ENCODE data around the gene DMWD.

The DMWD gene

GRCh38 chr19:45785781-45786532 lies 6.7 kb downstream of the DMWD start:
- DNase-seq: no peak

DNA sequence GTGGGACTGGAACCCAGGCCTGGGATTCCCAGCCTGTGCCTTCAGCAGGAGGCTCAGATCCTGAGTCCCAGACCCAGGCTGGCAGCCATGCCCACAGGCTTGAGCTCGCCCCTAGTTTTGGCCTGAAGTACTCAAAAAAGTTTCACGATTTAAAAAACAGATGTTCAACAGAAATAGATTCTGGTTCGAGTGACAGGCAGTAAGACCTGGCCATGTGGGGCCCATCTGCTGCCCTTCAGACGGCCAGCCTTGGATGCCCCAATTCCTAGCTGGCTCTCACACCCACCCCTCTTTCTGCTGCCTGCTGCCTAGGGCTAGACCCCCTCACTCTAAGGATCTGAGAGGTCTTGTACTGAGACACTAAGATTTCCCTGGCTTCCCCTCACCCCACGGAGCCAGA lies 7.5 kb downstream of the DMWD start:
- DNase-seq: no peak

- no peak for DNase-seq
These were observed 8.5 kb downstream of the DMWD start for GRCh38 chr19:45784096-45784495.

DNA sequence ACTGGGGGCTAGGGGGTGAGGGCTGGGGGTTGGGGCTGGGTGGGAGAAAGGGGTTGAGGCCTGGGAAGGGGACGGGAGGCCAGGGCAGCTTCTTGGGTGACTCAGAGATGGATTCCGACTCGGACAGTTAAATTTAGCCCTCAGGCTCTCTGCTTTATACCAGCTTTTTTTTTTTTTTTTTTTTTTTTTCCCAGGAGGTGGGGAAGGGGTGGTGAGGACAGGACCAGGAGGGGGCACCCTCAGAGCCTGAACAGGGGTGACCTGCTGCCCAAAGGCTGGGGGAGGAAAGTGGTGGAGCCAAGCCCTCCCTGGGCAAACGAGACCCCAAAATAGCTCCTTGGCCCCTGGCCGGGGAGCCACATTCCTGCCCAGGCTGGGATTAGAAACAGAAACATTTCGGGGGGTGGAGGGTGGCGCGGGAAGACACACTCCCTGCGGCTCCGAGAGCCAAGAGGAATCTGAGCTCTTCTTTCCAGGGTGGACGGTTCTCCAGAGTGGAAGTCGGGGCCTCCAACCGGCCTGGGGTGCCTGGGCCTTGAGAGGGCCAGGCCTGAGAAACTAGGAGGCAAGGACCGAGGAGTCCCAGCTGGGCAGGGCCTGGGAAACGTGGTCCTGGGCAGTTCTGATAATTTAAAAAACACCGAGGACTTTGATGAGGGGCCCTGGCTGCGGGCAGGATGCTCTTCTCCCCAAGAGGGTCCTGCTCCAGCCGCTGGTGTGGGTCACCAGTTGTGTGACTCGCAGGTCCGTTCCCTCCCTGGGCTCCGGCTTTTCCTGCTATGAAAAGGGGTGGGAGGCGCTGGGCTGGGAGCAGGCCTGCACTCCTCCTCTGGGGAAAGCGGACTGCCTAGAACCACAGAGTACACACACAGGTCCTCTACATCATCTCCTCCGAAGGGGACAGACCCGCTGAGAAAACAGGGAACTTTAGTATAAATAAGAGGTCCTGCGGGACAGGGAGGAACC lies 9.5 kb downstream of the DMWD start:
- DNase-seq: no peak

- no peak for DNase-seq
These were observed 10.4 kb downstream of the DMWD start, which contains the start of gene DMPK for GRCh38 chr19:45782162-45782691. Gene DMPK (minus strand): TSS chr19:45782490. CDS start chr19:45782352, 138 bp downstream.

DNA sequence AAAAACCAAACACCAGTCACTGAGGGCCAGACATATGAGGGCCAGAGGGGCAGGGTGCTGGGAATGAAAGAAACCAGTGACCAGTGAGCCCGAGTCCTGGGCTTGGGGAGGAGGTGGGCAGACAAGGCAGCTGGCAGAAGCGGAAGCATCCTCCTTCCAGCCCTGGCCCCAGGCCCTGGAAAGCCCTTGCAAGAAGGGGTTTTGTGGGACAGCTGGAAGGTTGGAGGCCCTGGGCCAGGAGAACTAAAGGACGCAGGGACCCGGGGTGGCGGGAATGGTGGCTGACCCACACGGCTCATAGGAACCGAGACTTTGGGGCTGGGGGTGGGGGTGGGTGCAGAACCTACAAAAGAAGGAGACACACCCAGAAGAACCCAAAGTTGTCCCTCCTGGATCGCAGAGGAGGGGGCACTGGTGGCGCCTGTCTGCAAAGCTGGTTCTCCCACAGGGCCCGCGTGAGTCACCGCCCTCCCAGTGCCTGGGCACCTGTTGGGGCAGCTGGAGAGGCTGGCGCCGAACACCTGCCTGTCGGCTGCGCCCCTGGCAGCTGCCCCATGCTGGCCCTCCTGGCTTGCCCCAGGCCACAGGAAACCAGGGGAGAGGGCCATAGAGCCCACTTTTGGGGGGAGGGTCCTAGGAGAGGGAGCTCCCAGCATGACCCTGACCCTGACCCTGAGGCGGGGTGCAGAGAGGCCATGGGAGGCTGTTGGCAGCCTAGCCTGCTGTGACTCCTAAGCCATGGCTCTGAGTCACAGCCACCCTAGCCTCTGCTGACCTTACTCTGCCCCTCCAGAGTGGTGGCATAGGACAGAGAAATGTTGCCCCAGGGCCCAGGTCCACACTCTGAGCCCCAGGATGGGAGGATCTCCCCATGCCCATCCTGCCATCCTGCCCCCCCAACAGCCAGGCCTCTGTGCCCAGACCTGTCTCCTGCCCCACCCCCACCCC lies 11.2 kb downstream of the DMWD start:
- peak in 1 of 2 experiments; percentile 32 for DNase-seq

DNA sequence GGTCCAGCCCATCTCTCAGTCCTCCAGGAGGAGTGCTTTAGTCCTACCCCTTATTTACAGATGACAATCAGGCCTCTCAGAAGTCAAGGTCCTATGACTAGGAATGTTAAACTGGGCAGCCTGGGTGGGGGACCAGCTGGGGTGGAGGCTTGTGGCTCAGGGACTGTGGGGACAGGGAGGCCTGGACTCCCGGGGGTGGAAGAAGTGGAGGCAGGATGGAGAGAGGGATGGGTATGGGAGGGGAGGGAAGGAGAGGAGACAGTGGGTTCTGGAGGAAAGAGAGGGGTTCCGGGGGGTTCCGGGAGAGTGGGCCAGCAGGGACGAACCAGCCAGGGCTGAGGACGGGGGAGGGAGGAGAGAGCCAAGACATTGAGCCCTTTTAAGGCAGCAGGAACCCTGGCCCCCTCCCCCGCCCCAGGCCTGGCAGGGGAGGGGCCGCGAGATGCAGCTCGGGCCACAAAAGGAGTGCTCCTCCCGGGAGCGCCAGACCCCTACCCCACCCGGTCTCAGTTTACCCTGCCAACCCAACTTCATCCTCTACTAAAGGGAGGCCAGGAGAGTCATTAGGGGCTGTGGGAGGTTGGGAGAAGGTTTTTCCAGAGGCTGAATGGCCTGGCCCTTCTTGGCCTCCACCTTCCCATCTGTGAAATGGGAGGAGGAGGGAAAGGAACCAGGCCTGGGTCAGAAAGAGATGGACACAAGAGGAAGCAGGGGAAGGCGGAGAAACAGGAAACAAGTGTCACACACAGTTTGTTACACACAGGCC lies 12.0 kb downstream of the DMWD start:
- no peak for DNase-seq

DNA sequence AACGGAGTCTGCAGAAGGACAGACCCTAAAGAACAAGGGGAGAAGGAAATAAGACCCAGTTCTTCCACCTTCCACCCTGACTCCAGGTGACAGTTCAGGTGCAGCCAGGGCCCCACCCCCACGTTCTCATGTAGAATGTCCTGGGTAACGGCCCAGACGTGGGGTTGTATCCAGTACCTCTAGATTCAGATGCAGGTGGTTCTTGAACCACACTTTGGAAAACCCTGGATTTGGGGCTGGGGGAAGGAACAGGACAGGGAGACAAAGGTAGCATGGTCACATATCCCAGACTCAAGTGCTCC lies 12.5 kb downstream of the DMWD start:
- DNase-seq: no peak

GRCh38 chr19:45779231-45780145 lies 13.2 kb downstream of the DMWD start:
- DNase-seq: peak; percentile 86 to 93

GRCh38 chr19:45778010-45778661 lies 14.5 kb downstream of the DMWD start:
- no peak for DNase-seq

DNA sequence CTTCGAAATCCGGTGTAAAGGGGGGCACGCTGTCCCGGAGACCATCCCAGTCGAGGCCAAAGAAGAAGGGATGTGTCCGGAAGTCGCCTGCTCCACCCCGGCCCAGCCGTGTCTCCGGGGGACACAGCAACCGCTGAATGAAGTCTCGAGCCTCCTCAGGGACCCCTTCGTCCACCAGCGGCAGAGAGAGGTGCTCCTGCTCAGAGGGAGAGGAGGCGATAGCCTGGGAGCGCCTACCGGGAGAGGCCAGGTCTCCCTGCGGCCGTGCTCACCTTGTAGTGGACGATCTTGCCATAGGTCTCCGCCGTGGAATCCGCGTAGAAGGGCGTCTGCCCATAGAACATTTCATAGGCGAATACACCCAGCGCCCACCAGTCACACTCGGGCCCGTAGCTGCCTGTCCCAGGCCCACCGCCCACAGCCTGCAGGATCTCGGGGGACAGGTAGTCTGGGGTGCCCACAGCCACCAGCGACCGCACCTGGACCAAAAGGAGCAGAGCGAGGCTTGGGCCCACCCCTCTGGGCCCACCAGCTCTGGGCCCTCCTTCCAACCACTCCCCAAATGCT lies 15.2 kb downstream of the DMWD start:
- DNase-seq: no peak

GRCh38 chr19:45774765-45775164 lies 17.9 kb downstream of the DMWD start:
- no peak for DNase-seq

- DNase-seq: no peak
These were observed 19.3 kb downstream of the DMWD start for GRCh38 chr19:45773384-45773783.

GRCh38 chr19:45772912-45773311 lies 19.7 kb downstream of the DMWD start:
- no peak for DNase-seq

- DNase-seq: no peak
These were observed 20.4 kb downstream of the DMWD start for GRCh38 chr19:45772130-45772840.

DNA sequence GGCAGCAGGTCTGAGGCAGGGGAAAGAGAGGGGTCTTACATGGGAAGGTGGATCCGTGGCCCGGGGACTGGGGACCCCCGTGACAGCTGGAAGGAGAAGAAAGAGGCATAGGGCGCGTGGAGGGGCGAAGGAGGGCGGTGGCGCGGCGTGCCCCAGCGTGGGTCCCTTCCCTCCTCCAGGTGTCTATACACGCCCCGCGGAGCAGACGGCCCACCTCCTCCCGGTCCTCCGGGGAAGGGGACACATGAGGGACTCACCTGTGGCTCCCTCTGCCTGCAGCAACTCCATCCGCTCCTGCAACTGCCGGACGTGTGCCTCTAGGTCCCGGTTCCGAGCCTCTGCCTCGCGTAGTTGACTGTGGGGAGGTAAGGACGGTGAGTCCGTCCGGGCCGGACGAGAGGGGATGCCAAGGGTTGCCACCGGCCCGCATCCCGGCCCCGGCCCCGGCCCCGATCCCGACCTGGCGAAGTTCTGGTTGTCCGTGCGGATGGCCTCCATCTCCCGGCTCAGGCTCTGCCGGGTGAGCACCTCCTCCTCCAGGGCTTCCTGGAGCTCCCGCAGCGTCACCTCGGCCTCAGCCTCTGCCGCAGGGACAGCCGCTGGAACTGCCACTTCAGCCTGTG lies 21.2 kb downstream of the DMWD start:
- DNase-seq: no peak

GRCh38 chr19:45770192-45771101 lies 22.2 kb downstream of the DMWD start:
- peak; percentile 96 to 98 for DNase-seq

GRCh38 chr19:45769821-45770191 lies 22.8 kb downstream of the DMWD start:
- DNase-seq: peak; percentile 71 to 77
